K562 (cell line): ENCODE measurements around the gene GTF2H2C_2.
"Not testable (repeated sequence)": the region's sequence is repeated elsewhere in the genome, so short reads cannot be mapped to it uniquely, and the experiment has no call there.

Source experiments
- ATAC-seq: fragments of 200-7000 bp; cut with Tn5 transposase; 3 replicates; pipeline ENCODE4 v1.9.1; 2020; ENCODE audit warnings: moderate library complexity
- BruUV-seq: library from RNA; stranded (reverse); fragments of 400-500 nt; replicated peaks from 2 replicates; lab custom pipeline; 2021; lab: Mats Ljungman, UMichigan
- CTCF ChIA-PET: fragments of 300-600 bp; formaldehyde crosslinking; extraction: SDS; loops from one replicate; lab custom pipeline; 2021; ENCODE audit warnings: low intra/inter-chr PET ratio; lab: Yijun Ruan, JAX
- POLR2A ChIA-PET: fragments of 300-600, 350-650 bp; sonication (Branson Sonifier 250); formaldehyde crosslinking; extraction: SDS; loops from one replicate; lab custom pipeline; 2021; ENCODE audit warnings: antibody characterized with exemption, inconsistent platforms; lab: Yijun Ruan, JAX
- DNase-seq, 4 experiments: peaks; one replicate each; pipeline versions ENCODE4 v3.0.0 to v3.0.0-alpha.2; 2011 to 2018; ENCODE audit warnings: low spot score in 3 of 4, mixed read lengths in 3 of 4; ENCODE audit errors: extremely low read depth in 1 of 4
- FAIRE-seq: peaks from 2 replicates; lab custom pipeline; 2011; peaks lifted over from hg19 to GRCh38; lab: Jason Lieb, UNC
- H2AFZ ChIP-seq: 2 replicates; pipeline ENCODE4 v1.6.0; 2011; ENCODE audit warnings: low read depth, low read length, control low read depth, inconsistent platforms
- H3K27ac ChIP-seq: fragments of 200-600 bp; 3 replicates; pipeline ENCODE4 v1.8.0; 2011; ENCODE audit warnings: low read depth, mild to moderate bottlenecking, control low read depth, inconsistent platforms, low read length, moderate library complexity, mixed read lengths; ENCODE audit errors: extremely low read depth
- H3K27me3 ChIP-seq, 2 experiments: fragments of 300-600 bp in 1 of 2; 2 replicates in 1 of 2; 3 replicates in 1 of 2; pipeline versions ENCODE4 v1.6.0 to v1.8.0; 2011; ENCODE audit warnings: inconsistent platforms in 2 of 2, low read length in 2 of 2, mild to moderate bottlenecking in 1 of 2, mixed read lengths in 1 of 2, moderate library complexity in 1 of 2; ENCODE audit not compliant: control insufficient read depth in 2 of 2, insufficient read depth in 2 of 2
- H3K36me3 ChIP-seq: fragments of 300-600 bp; 3 replicates; pipeline ENCODE4 v1.8.0; 2011; ENCODE audit warnings: mild to moderate bottlenecking, low read length, inconsistent platforms; ENCODE audit not compliant: control insufficient read depth, insufficient read depth
- H3K4me1 ChIP-seq, 2 experiments: fragments of 200-600 bp in 1 of 2; replicated peaks in 1 of 2; 2 replicates in 1 of 2; 3 replicates in 1 of 2; pipeline versions ENCODE4 v1.5.1 to v1.8.0; 2011; ENCODE audit warnings: inconsistent platforms in 2 of 2, low read length in 2 of 2, mild to moderate bottlenecking in 1 of 2, mixed read lengths in 1 of 2, moderate library complexity in 1 of 2; ENCODE audit not compliant: control insufficient read depth in 2 of 2, insufficient read depth in 2 of 2
- H3K4me2 ChIP-seq: 2 replicates; pipeline ENCODE4 v1.6.1; 2011; ENCODE audit warnings: low read length, control low read depth, inconsistent platforms, mixed read lengths; ENCODE audit not compliant: insufficient read depth
- H3K4me3 ChIP-seq: fragments of 200-600 bp; sonication (generic), shearing (Covaris generic); 2 replicates; pipeline ENCODE4 v1.5.1; 2016; ENCODE audit warnings: control low read depth, inconsistent platforms
- H3K79me2 ChIP-seq: fragments of 200-600 bp; 3 replicates; pipeline ENCODE4 v1.8.0; 2011; ENCODE audit warnings: low read length, inconsistent platforms; ENCODE audit not compliant: control insufficient read depth, insufficient read depth
- H3K9ac ChIP-seq, 2 experiments: 2 replicates each; pipeline versions ENCODE4 v1.6.0 to v1.6.1; 2011; ENCODE audit warnings: low read depth in 2 of 2, low read length in 2 of 2, control low read depth in 1 of 2, inconsistent platforms in 1 of 2, mild to moderate bottlenecking in 1 of 2, mixed read lengths in 1 of 2; ENCODE audit not compliant: insufficient read depth in 1 of 2
- H3K9me1 ChIP-seq: one replicate; pipeline ENCODE4 v1.6.0; 2011; ENCODE audit warnings: inconsistent platforms, mild to moderate bottlenecking, low read length, moderate library complexity; ENCODE audit not compliant: control insufficient read depth, insufficient read depth
- H3K9me3 ChIP-seq: replicated peaks from 2 replicates; pipeline ENCODE4 v1.5.1; 2011; ENCODE audit warnings: low read depth, low read length, inconsistent platforms; ENCODE audit not compliant: control insufficient read depth, insufficient read depth
- H4K20me1 ChIP-seq: replicated peaks from 2 replicates; pipeline ENCODE4 v1.6.1; 2011; ENCODE audit warnings: low read length, inconsistent platforms, mixed read lengths; ENCODE audit not compliant: control insufficient read depth, insufficient read depth
- CREB1 ChIP-seq, 2 experiments: sonication (generic) in 1 of 2; formaldehyde crosslinking in 1 of 2; IDR thresholded peaks; 2 replicates each; pipeline versions ENCODE4 v1.6.1 to v1.8.0; 2012 to 2022; ENCODE audit warnings: inconsistent platforms in 1 of 2, mild to moderate bottlenecking in 1 of 2, missing genetic modification reagents in 1 of 2, moderate library complexity in 1 of 2
- CXXC5 ChIP-seq: fragments of 250-450 bp; sonication (Bioruptor Pico); IDR thresholded peaks from 2 replicates; pipeline ENCODE4 v1.8.0; 2022; ENCODE audit warnings: inconsistent platforms, mild to moderate bottlenecking, moderate library complexity
- ELF2 ChIP-seq: fragments of 250-450 bp; sonication (Bioruptor Pico); IDR thresholded peaks from 2 replicates; pipeline ENCODE4 v1.5.0; 2021; ENCODE audit warnings: mild to moderate bottlenecking
- MAZ ChIP-seq, 2 experiments: fragments of 450-650 bp in 1 of 2; sonication (generic) in 1 of 2; formaldehyde crosslinking; IDR thresholded peaks in 1 of 2; conservative IDR thresholded peaks in 1 of 2; 2 replicates each; pipeline versions ENCODE4 v1.4.0 to v1.5.0; 2020; ENCODE audit warnings: mild to moderate bottlenecking in 1 of 2, missing genetic modification reagents in 1 of 2
- PHF8 ChIP-seq: fragments of 200-600 bp; sonication (generic); IDR thresholded peaks from 2 replicates; pipeline ENCODE4 v1.6.1; 2012; ENCODE audit warnings: mixed run types, mild to moderate bottlenecking, inconsistent platforms, low read length, moderate library complexity, borderline replicate concordance
- POLR2G ChIP-seq: fragments of 200-400 bp; formaldehyde crosslinking; IDR thresholded peaks from 2 replicates; pipeline ENCODE4 v1.6.1; 2017; ENCODE audit warnings: low read depth, mild to moderate bottlenecking, antibody characterized with exemption, low read length, moderate library complexity
- SIN3B ChIP-seq: fragments of 450-650 bp; IDR thresholded peaks from 2 replicates; pipeline ENCODE4 v1.6.1; 2017; ENCODE audit warnings: low read depth, mild to moderate bottlenecking, moderate library complexity
- WGBS: fragments of 100-300 bp; shearing (Covaris generic); methylation state at CpG from one replicate; pipeline ENCODE4 v1.1.6; 2016; ENCODE audit warnings: low coverage, mixed read lengths; ENCODE audit not compliant: insufficient coverage; ENCODE audit errors: missing lambda C conversion rate; 5-methylcytosine and 5-hydroxymethylcytosine counted together
- in situ Hi-C: fragments of 300-500 bp; cut with MboI; formaldehyde crosslinking; loops from 4 replicates; pipeline ENCODE4 v1.15.0; 2018; ENCODE audit warnings: inconsistent platforms, mixed read lengths
- intact Hi-C: fragments of 100-400 bp; cut with micrococcal nuclease; formaldehyde crosslinking; loops from 2 replicates; pipeline ENCODE4 v1.14.2; 2022
- TF ChIP-seq, protein P1 (sequence below): fragments of 200-800 bp; sonication (Bioruptor generic); IDR thresholded peaks from 2 replicates; pipeline ENCODE4 v1.6.1; 2017; ENCODE audit warnings: missing genetic modification characterization, missing compliant biosample characterization
- TF ChIP-seq, protein P2 (sequence below): fragments of 250-450 bp; sonication (Bioruptor Pico); IDR thresholded peaks from 2 replicates; pipeline ENCODE4 v1.4.0; 2020

Gene GTF2H2C_2

DNA sequence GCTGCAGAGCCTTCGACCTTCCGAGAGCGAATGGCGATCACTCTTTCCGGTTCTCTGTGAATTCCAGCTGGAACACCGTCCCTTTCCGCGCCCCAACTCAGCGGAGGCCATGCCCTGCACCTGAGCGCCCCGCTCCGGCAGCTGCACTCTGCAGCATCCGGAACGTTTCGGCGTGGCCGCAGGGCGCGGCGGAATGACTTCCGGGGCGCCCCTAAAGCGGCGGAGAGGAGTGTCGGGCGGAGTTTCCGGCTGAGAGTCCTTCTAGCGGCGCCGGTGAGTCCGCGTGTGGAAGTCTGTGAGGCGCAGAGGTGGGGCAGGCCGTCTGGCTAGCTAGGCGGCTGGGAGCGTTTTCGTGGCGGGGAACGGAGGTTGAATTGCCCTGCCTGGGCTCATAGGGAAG lies at the start of gene GTF2H2C_2:
Gene GTF2H2C_2, plus strand, starts transcription at position 252 of the 400 bp plus-strand sequence.
- H3K27ac ChIP-seq, H3K9ac ChIP-seq, H4K20me1 ChIP-seq, H2AFZ ChIP-seq, intact Hi-C loops, POLR2A ChIA-PET, in situ Hi-C loops, H3K4me3 ChIP-seq, H3K36me3 ChIP-seq, H3K27me3 ChIP-seq, FAIRE-seq, DNase-seq, H3K79me2 ChIP-seq, H3K9me3 ChIP-seq, H3K4me2 ChIP-seq, BruUV-seq, CTCF ChIA-PET, H3K9me1 ChIP-seq, H3K4me1 ChIP-seq: not testable (repeated sequence)
- no CpG with 5 or more reads among the region's 39 CpGs for WGBS
- ATAC-seq: peak; percentile 99

DNA sequence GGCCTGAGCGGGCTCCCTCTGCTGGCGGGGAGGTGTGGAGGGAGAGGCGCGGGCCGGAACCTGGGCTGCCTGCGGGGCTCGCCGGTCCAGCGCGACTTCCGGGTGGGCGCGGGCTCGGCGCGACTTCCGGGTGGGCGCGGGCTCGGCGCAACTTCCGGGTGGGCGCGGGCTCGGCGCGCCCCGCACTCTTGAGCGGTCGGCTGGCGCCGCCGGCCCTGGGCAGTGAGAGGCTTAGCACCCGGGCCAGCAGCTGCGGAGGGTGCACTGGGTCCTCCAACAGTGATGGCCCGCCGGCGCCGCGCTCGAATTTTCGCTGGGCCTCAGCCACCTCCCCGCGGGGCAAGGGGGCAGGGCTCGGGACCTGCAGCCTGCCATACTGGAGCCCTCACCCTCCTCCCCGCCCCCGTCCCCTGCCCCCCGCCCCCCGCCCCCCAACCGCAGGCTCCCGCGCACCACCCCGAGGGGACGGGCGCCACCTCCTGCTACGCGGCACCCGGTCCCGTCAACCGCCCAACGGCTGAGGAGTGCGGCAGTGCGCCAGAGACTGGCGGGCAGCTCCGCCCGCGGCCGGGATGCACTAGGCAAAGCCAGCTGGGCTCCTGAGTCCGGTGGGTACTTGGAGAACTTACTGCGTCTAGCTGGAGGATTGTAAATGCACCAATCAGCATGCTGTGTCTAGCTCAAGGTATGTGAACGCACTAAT lies 14.0 kb upstream of the GTF2H2C_2 start:
- H3K9me3 ChIP-seq; POLR2A ChIA-PET; FAIRE-seq; H4K20me1 ChIP-seq; CTCF ChIA-PET; H3K27me3 ChIP-seq; H3K9me1 ChIP-seq; BruUV-seq; intact Hi-C loops; H3K4me1 ChIP-seq; in situ Hi-C loops; H3K27ac ChIP-seq; H3K79me2 ChIP-seq; H3K36me3 ChIP-seq; TF ChIP-seq CREB1 (CRISPR knock-in tag; IDR thresholded peaks at IDR 0.05): not testable (repeated sequence)
- H2AFZ ChIP-seq: peak overlapping the region; percentile 70; the same call in 1 of the 2 replicates
- ATAC-seq (peak; percentile 94), DNase-seq (peak in 1 of 4 experiments; percentile 30)
- 0% methylated on average over 1 of the region's 71 CpGs for WGBS
- H3K4me3 ChIP-seq: peak overlapping the region; percentile 43
- peak overlapping the region in 1 of 2 experiments; percentile 82; a peak in 1 of 4 replicates for H3K9ac ChIP-seq
- 0 out of 2 replicates have a peak overlapping the region, but pooled peaks have one; percentile 25 for H3K4me2 ChIP-seq
- TF ChIP-seq CXXC5 (CRISPR knock-in tag) (peak; percentile 46; the same call in 1 of the 2 replicates), ELF2 (CRISPR knock-in tag) (peak; percentile 87), CREB1 (IDR thresholded peaks at IDR 0.05) (0 out of 2 replicates have a peak, but pooled peaks have one; percentile 19), POLR2G (peak; percentile 54), SIN3B (peak; percentile 53; the same call in 1 of the 2 replicates), MAZ (CRISPR knock-in tag; conservative IDR thresholded peaks at IDR 0.05 in 1 of 2, IDR thresholded peaks at IDR 0.05 in 1 of 2) (peak in 1 of 2 experiments; percentile 48; a peak in 2 of 4 replicates), PHF8 (peak; percentile 25; the same call in 1 of the 2 replicates)
- TF ChIP-seq, protein P1, sequence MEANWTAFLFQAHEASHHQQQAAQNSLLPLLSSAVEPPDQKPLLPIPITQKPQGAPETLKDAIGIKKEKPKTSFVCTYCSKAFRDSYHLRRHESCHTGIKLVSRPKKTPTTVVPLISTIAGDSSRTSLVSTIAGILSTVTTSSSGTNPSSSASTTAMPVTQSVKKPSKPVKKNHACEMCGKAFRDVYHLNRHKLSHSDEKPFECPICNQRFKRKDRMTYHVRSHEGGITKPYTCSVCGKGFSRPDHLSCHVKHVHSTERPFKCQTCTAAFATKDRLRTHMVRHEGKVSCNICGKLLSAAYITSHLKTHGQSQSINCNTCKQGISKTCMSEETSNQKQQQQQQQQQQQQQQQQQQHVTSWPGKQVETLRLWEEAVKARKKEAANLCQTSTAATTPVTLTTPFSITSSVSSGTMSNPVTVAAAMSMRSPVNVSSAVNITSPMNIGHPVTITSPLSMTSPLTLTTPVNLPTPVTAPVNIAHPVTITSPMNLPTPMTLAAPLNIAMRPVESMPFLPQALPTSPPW (CRISPR knock-in tag): peak; percentile 64
- TF ChIP-seq, protein P2, sequence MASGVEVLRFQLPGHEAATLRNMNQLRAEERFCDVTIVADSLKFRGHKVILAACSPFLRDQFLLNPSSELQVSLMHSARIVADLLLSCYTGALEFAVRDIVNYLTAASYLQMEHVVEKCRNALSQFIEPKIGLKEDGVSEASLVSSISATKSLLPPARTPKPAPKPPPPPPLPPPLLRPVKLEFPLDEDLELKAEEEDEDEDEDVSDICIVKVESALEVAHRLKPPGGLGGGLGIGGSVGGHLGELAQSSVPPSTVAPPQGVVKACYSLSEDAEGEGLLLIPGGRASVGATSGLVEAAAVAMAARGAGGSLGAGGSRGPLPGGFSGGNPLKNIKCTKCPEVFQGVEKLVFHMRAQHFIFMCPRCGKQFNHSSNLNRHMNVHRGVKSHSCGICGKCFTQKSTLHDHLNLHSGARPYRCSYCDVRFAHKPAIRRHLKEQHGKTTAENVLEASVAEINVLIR (CRISPR knock-in tag): peak; percentile 61
